Suppressor macrophage (primary cell): ENCODE measurements around the gene CEP112.
"Not testable (repeated sequence)": the region's sequence is repeated elsewhere in the genome, so short reads cannot be mapped to it uniquely, and the experiment has no call there.

Experiments used
- DNase-seq, 4 experiments: peaks; one replicate each; pipeline ENCODE4 v3.0.0-alpha.2; 2020 to 2022

The CEP112 gene

GRCh38 chr17:65771704-65772103 is 420.2 kb downstream of the CEP112 start:
- DNase-seq = no peak

DNA sequence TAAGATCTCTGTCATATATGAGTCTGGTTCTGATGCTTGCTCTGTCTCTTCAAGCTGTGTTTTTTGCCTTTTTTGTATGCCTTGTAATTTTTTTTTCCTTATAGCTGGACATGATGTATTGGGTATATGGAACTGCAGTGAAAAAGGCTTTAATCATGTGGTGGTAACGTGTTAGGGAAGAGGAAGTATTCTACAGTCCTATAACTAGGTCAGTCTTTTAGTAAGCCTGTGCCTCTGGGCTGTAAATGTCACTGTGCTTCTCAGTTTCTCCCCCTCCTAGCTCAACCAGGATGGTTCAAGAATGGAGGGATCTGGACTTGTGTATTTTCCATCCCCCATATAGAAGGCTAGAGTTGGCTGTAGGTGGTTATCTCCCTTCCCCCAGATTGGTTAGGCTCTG is 428.1 kb downstream of the CEP112 start:
- peak in 1 of 4 experiments; percentile 8 for DNase-seq

- no peak for DNase-seq
Measured at GRCh38 chr17:65762973-65763372, 429.0 kb downstream of the CEP112 start.

GRCh38 chr17:65759532-65759931 is 432.4 kb downstream of the CEP112 start:
- no peak for DNase-seq

GRCh38 chr17:65756760-65757159 is 435.2 kb downstream of the CEP112 start:
- no peak for DNase-seq

- no peak for DNase-seq
Measured at GRCh38 chr17:65755799-65756198, 436.1 kb downstream of the CEP112 start.

GRCh38 chr17:65754630-65755029 is 437.3 kb downstream of the CEP112 start:
- no peak for DNase-seq

GRCh38 chr17:65754081-65754480 is 437.9 kb downstream of the CEP112 start:
- DNase-seq = no peak

DNA sequence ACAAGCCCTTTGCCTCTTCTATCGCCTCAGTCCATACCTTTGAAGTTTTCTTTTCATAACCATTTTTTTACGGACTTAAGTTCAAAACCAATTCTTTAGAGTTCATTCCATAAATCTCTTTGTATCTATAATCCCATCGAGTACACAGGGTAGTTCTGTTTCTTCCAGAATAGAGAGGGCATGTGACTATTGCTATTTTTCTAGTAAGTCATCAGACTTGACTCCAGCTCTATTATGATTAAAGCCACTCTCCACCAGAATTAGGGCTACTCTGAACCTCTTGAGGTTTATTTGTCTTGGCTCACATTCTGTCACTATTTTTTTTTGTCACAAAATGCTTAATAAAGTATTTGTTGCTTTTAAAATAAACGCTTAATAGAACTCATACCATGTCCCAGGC is 438.6 kb downstream of the CEP112 start:
- DNase-seq = no peak

- no peak for DNase-seq
Measured at GRCh38 chr17:65751263-65751662, 440.7 kb downstream of the CEP112 start.

GRCh38 chr17:65750631-65751115 is 441.3 kb downstream of the CEP112 start:
- DNase-seq = no peak

DNA sequence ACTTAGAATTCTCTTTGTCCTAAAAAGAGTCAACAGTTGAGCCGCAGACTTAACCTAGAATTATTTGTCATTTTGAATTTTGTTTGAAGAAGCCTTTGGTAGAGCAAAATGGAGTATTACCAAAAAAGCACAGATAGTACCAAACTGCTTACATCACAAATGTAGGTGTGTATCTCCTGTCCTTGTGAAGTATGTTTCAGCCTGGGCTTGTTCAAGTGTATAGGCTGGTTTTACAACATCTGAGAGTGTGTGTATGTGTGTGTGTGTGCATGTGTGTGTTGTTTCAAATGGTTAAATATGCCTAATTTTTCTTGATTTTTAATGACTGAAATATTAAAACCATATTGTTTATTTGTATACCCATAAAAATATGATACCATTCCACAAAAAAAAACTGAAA is 441.8 kb downstream of the CEP112 start:
- DNase-seq = no peak

DNA sequence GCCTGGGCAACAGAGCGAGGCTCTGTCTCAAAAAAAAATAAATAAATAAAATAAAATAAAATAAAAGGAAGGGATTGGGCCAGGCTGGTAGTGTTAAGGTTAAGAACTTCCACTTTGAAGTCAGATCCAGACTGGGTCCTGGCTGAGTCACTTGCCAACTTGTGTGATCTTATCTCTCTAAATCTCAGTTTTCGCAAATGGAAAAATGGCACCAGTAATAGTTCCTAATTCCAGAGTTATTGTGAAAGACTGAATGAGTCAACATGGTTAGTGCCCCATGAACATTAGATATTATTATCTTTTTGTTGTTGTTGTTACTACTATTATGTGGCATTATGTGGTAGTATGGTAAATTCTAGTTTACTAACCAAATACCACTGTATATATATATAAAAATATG is 442.5 kb downstream of the CEP112 start:
- peak in 2 of 4 experiments; percentile 1 to 3 for DNase-seq

- no peak for DNase-seq
Measured at GRCh38 chr17:65745241-65745640, 446.7 kb downstream of the CEP112 start.

GRCh38 chr17:65743308-65743655 is 448.7 kb downstream of the CEP112 start:
- DNase-seq = no peak

- no peak for DNase-seq
Measured at GRCh38 chr17:65742403-65743307, 449.3 kb downstream of the CEP112 start.

DNA sequence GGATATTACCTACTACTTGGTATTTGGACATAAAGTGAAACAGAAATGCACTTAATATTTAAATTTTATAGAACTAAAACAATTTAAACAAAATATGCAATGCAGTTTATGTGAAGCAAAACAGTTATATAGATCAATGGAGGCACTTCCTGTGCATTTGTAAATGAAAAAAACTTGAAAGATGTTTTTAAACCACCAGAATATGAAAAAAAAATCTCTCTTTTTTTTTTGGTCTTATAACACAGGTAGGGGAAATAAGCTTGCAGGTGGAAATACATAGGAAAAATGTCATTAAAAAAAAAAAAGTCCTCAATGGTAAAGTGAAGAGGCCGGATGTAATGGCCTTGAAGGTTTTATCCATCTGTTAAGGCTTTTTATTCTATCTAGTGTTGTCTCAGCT is 450.2 kb downstream of the CEP112 start:
- DNase-seq = no peak

DNA sequence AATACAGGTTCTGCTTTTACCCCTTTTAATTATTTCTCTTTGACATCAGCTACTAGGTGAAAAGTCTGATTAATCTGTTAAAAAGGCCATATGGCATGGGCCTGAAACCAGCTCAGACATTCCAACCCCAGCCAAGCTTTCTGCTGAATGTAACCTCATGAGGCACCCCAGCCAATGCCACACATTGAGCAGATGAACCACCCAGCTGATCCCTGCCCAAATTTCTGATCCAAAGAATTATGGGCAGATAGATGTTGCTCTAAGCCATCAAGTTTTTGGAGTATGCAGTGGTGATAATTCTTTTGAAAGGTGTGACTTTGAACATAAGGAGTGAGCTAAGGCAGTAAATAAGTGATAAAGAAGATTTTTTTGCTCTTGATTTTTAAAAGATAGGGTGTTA is 452.9 kb downstream of the CEP112 start:
- no peak for DNase-seq

DNA sequence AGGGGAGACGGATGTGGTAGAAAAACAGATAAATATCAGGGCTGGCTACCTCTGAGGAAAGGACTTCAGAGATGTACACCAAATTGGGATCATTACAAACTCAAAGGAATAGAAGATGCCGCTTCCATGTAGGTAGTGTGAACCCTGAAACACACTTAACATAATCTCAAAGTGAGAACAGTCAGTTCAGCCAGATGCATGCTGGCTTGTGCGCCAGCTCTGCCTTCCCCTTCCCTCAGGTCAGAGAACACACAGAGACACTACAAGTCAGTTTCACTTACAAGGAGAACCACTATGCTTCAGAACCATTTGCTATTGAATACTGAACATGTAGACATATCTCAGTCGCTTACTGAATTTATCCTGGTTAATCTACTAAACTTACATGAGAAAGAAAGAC is 454.5 kb downstream of the CEP112 start:
- DNase-seq = no peak

GRCh38 chr17:65733314-65733713 is 458.6 kb downstream of the CEP112 start:
- DNase-seq = no peak

- DNase-seq = not testable (repeated sequence)
Measured at GRCh38 chr17:65732667-65733066, 459.3 kb downstream of the CEP112 start.

DNA sequence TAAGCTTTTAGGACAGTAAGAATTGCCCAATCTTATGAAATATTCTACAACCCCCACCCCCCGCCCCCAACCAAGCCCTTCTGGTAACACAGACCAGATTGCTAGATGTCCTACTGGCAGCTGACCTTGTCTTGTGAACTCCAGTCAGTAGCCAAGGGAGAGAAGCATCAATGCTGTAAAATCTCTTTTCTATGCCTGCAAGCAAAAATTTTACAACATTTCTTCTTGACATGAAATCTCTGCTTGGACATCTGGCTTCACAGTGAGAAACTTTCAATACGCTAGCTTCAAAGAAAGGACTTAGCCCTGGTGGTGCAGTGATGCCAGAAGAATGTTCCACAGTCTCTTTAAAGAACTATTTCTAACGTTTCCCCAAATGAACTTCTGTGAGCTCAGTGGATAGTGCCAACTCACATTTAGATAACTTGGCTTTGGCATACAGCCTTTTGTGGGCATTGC is 461.2 kb downstream of the CEP112 start:
- no peak for DNase-seq

- no peak for DNase-seq
Measured at GRCh38 chr17:65729207-65729606, 462.7 kb downstream of the CEP112 start.

GRCh38 chr17:65727832-65728231 is 464.1 kb downstream of the CEP112 start:
- no peak for DNase-seq

GRCh38 chr17:65727246-65727645 is 464.7 kb downstream of the CEP112 start:
- no peak for DNase-seq
